Endothelial cell of umbilical vein (primary cell): Measurements from ENCODE around the gene CNGB1. TPM values are rescaled to one million over a fixed set of nuclear protein-coding genes. Genes with fewer than 3 reads are reported as not detected.

ENCODE experiments used
- BruUV-seq: library from RNA; stranded (reverse); fragments of 400-500 nt; replicated peaks from 2 replicates; lab custom pipeline; 2021; lab: Mats Ljungman, UMichigan
- CTCF ChIA-PET: fragments of 300-600, 350-600 bp; sonication (Branson Sonifier 250); formaldehyde crosslinking; loops from one replicate; lab custom pipeline; 2021; ENCODE audit warnings: antibody characterized with exemption, inconsistent platforms; lab: Charles Lee
- POLR2A ChIA-PET: fragments of 300-600, 350-600 bp; sonication (Branson Sonifier 250); formaldehyde crosslinking; loops from one replicate; lab custom pipeline; 2021; ENCODE audit warnings: antibody characterized with exemption, inconsistent platforms; lab: Charles Lee
- DNase-seq: peaks from one replicate; pipeline ENCODE4 v3.0.0-alpha.2; 2011; ENCODE audit warnings: low read depth, low spot score
- FAIRE-seq: peaks from 2 replicates; lab custom pipeline; 2011; peaks lifted over from hg19 to GRCh38; lab: Jason Lieb, UNC
- H2AFZ ChIP-seq: 2 replicates; pipeline ENCODE4 v1.6.0; 2012; ENCODE audit warnings: low read depth, low read length, control low read depth, inconsistent platforms
- H3K27ac ChIP-seq: 2 replicates; pipeline ENCODE4 v1.5.1; 2011; ENCODE audit warnings: low read depth, mild to moderate bottlenecking, control low read depth, low read length, moderate library complexity; ENCODE audit not compliant: insufficient read depth
- H3K27me3 ChIP-seq, 2 experiments: 2 replicates each; pipeline versions ENCODE4 v1.6.0 to v1.6.1; 2011; ENCODE audit warnings: low read length in 2 of 2, mixed read lengths in 1 of 2; ENCODE audit not compliant: control insufficient read depth in 2 of 2, insufficient read depth in 2 of 2
- H3K36me3 ChIP-seq, 2 experiments: 2 replicates in 1 of 2; 3 replicates in 1 of 2; pipeline ENCODE4 v1.5.1; 2011; ENCODE audit warnings: low read length in 2 of 2, mild to moderate bottlenecking in 1 of 2, moderate library complexity in 1 of 2; ENCODE audit not compliant: control insufficient read depth in 2 of 2, insufficient read depth in 2 of 2; ENCODE audit errors: extremely low read depth in 1 of 2
- H3K4me1 ChIP-seq: 3 replicates; pipeline ENCODE4 v1.5.1; 2011; ENCODE audit warnings: mild to moderate bottlenecking, low read length; ENCODE audit not compliant: control insufficient read depth, insufficient read depth; ENCODE audit errors: extremely low read depth
- H3K4me2 ChIP-seq: 2 replicates; pipeline ENCODE4 v1.6.1; 2011; ENCODE audit warnings: low read length, control low read depth, mixed read lengths; ENCODE audit not compliant: insufficient read depth
- H3K4me3 ChIP-seq, 3 experiments: fragments of 200-600 bp in 1 of 3; sonication (generic), shearing (Covaris generic) in 1 of 3; replicated peaks in 1 of 3; 2 replicates each; pipeline ENCODE4 v1.5.1; 2011 to 2016; ENCODE audit warnings: control low read depth in 3 of 3, low read length in 3 of 3, mild to moderate bottlenecking in 2 of 3, inconsistent platforms in 1 of 3, low read depth in 1 of 3, moderate library complexity in 1 of 3; ENCODE audit not compliant: insufficient read depth in 1 of 3
- H3K79me2 ChIP-seq: 2 replicates; pipeline ENCODE4 v1.6.0; 2012; ENCODE audit warnings: low read length, inconsistent platforms; ENCODE audit not compliant: control insufficient read depth, insufficient read depth
- H3K9ac ChIP-seq: replicated peaks from 2 replicates; pipeline ENCODE3; 2011; ENCODE audit warnings: low read length, control low read depth; ENCODE audit not compliant: insufficient read depth; ENCODE audit errors: extremely low read depth
- H3K9me1 ChIP-seq: replicated peaks from 3 replicates; pipeline ENCODE4 v1.6.0; 2011; ENCODE audit warnings: mild to moderate bottlenecking, low read length; ENCODE audit not compliant: control insufficient read depth, insufficient read depth; ENCODE audit errors: extremely low read depth
- H3K9me3 ChIP-seq: replicated peaks from 2 replicates; pipeline ENCODE4 v1.5.1; 2012; ENCODE audit warnings: low read length, inconsistent platforms; ENCODE audit not compliant: control insufficient read depth, insufficient read depth
- H4K20me1 ChIP-seq: replicated peaks from 2 replicates; pipeline ENCODE3; 2011; ENCODE audit warnings: mild to moderate bottlenecking, low read length; ENCODE audit not compliant: control insufficient read depth, insufficient read depth; ENCODE audit errors: extremely low read depth
- GATA2 ChIP-seq: IDR thresholded peaks from 2 replicates; pipeline ENCODE4 v1.7.0; 2011; ENCODE audit warnings: low read depth, mild to moderate bottlenecking, moderate library complexity, mixed read lengths, low read length; ENCODE audit not compliant: insufficient read length, insufficient read depth
- dilution Hi-C: fragments of 300-500 bp; cut with MboI; formaldehyde crosslinking; loops from one replicate; pipeline ENCODE4 v1.15.0; 2019; ENCODE audit warnings: low sequenced_read_pairs; ENCODE audit not compliant: extremely low pct_ligation_motif_present
- intact Hi-C: fragments of 100-400 bp; cut with micrococcal nuclease; formaldehyde crosslinking; loops from one replicate; pipeline ENCODE4 v1.10.0; 2022
- polyA plus RNA-seq, 4 experiments: library from polyadenylated mRNA; depleted of rRNA in 3 of 4; stranded (reverse) in 3 of 4; unstranded in 1 of 4; fragments of >200 nt; gene quantifications; 2 replicates each; pipeline versions ENCODE4 v1.2.1 to v1.2.3, GENCODE V29; 2011 to 2012; ENCODE audit warnings: missing spikeins in 1 of 4
- total RNA-seq: library from RNA; stranded (reverse); gene quantifications from 2 replicates; pipeline ENCODE4 v1.2.3, GENCODE V29; 2021
- TF ChIP-seq, protein P1 (sequence below): IDR thresholded peaks from 2 replicates; pipeline ENCODE4 v1.6.1; 2011; ENCODE audit not compliant: insufficient read depth, insufficient read length
- TF ChIP-seq, protein P2 (sequence below), 2 donors: IDR thresholded peaks; 1 replicate in 1 of 2; 2 replicates in 1 of 2; pipeline ENCODE4 v1.5.1; 2011; ENCODE audit warnings: low read length in 2 of 2, mild to moderate bottlenecking in 2 of 2, moderate library complexity in 2 of 2, control low read depth in 1 of 2, inconsistent platforms in 1 of 2, low read depth in 1 of 2; ENCODE audit not compliant: insufficient read depth in 1 of 2; ENCODE audit errors: extremely low read depth in 1 of 2

Gene CNGB1
- total and polyA plus RNA-seq, 2 donors (not counting 3 experiments of a cell fraction or from before 2014, with no cell fraction given), result not detected

DNA sequence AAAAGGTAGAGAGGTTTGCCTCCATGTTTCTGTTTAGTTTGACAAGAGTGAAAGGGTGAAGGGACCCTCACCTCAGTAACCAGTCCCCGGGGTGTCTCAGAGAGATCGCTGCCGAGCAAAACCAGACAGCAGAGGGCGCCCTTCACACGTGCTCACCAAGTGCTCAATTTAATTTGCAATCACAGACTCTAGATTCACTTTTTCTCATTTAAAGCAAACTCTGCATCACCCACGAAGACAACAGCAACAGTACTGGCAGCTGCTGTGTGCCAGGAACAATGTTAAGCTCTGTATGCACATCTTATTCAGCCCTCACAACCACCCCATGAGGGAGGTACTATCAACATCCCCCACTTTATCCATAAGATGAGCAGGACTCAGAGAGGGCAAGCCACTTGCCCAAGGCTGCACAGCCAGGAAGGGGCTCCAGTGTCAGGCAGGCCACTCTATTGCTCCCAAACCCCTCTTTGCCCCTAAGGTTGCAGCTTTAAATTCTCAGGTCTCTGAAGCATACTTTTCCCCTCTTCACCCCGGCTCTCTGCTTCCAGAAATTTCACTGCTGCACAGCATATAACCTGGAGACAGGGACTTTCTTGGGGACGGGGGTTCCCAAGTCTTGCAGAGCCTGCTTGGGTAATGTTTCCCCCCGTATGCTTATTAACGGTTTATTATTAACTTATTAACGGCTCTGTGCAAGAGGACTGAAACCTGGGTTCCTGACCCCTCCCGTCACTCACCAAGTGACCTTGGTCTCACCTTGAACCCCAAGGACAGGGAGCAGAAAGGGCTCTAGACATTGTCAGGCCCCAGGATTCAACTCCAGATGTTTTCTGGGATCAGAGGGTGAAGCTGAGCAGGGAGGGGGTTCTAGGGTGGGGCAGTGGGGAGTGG, 70.9 kb downstream of the CNGB1 start:
- Histone ChIP-seq H3K79me2 (no peaks in the 10 kb centered on the region), H3K4me1 (no peaks in the 10 kb centered on the region), H3K4me3 (no peak overlapping the region), H3K9ac (no peak overlapping the region), H3K27ac (no peak overlapping the region), H3K27me3 (peaks cover 0 to 3% of the 10 kb centered on the region in 2 experiments), H3K9me3 (no peaks in the 10 kb centered on the region), H3K9me1 (no peaks in the 10 kb centered on the region), H3K36me3 (no peaks in the 10 kb centered on the region), H4K20me1 (no peaks in the 10 kb centered on the region), H2AFZ (no peak overlapping the region), H3K4me2 (no peak overlapping the region)
- FAIRE-seq, result peak; percentile 89
- dilution Hi-C loops (no loop called here), intact Hi-C loops (loop anchor here (1.0 to 10.0 kb wide), 6 partner anchors 101 to 735 kb away; partner anchors contain the start of genes CFAP20 and USB1)
- peak; percentile 67 for DNase-seq
- ChIA-PET CTCF (interaction anchor here (0.8 to 2.3 kb wide), 8 partner anchors 10 to 309 kb away, joined by 3 to 11 read pairs (median 4); no protein-coding TSS in a partner anchor), POLR2A (no interaction called here)
- TF ChIP-seq, protein P1, sequence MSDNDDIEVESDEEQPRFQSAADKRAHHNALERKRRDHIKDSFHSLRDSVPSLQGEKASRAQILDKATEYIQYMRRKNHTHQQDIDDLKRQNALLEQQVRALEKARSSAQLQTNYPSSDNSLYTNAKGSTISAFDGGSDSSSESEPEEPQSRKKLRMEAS, result peak; percentile 48
- no peak for TF ChIP-seq GATA2
- TF ChIP-seq, protein P2, sequence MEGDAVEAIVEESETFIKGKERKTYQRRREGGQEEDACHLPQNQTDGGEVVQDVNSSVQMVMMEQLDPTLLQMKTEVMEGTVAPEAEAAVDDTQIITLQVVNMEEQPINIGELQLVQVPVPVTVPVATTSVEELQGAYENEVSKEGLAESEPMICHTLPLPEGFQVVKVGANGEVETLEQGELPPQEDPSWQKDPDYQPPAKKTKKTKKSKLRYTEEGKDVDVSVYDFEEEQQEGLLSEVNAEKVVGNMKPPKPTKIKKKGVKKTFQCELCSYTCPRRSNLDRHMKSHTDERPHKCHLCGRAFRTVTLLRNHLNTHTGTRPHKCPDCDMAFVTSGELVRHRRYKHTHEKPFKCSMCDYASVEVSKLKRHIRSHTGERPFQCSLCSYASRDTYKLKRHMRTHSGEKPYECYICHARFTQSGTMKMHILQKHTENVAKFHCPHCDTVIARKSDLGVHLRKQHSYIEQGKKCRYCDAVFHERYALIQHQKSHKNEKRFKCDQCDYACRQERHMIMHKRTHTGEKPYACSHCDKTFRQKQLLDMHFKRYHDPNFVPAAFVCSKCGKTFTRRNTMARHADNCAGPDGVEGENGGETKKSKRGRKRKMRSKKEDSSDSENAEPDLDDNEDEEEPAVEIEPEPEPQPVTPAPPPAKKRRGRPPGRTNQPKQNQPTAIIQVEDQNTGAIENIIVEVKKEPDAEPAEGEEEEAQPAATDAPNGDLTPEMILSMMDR (IDR thresholded peaks at IDR 0.05; ENCODE audit: extremely low read depth in 1 of 2, insufficient read depth in 1 of 2, low read depth in 1 of 2, low read length in 2 of 2), result peak; percentile 85 to 87
- no TSS peak for BruUV-seq
